GF-D8 (cell line): ENCODE data around the gene EPS8L1.

ENCODE experiments used
- DNase-seq: peaks from one replicate; lab custom pipeline; 2025; lab: John Stamatoyannopoulos, UW

The EPS8L1 gene

DNA sequence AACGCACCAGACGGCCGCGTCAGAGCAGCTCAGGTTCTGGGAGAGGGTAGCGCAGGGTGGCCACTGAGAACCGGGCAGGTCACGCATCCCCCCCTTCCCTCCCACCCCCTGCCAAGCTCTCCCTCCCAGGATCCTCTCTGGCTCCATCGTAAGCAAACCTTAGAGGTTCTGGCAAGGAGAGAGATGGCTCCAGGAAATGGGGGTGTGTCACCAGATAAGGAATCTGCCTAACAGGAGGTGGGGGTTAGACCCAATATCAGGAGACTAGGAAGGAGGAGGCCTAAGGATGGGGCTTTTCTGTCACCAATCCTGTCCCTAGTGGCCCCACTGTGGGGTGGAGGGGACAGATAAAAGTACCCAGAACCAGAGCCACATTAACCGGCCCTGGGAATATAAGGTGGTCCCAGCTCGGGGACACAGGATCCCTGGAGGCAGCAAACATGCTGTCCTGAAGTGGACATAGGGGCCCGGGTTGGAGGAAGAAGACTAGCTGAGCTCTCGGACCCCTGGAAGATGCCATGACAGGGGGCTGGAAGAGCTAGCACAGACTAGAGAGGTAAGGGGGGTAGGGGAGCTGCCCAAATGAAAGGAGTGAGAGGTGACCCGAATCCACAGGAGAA, 39.9 kb downstream of the EPS8L1 start:
- no peak for DNase-seq

GRCh38 chr19:55116232-55116858, 40.7 kb downstream of the EPS8L1 start:
- peak; percentile 24 for DNase-seq

- DNase-seq = no peak
Measured at GRCh38 chr19:55116859-55117662, 41.4 kb downstream of the EPS8L1 start, which contains the start of gene PPP1R12C. TSS of gene PPP1R12C (minus strand) at chr19:55117637. CDS start at chr19:55117543, 94 bp downstream.

DNA sequence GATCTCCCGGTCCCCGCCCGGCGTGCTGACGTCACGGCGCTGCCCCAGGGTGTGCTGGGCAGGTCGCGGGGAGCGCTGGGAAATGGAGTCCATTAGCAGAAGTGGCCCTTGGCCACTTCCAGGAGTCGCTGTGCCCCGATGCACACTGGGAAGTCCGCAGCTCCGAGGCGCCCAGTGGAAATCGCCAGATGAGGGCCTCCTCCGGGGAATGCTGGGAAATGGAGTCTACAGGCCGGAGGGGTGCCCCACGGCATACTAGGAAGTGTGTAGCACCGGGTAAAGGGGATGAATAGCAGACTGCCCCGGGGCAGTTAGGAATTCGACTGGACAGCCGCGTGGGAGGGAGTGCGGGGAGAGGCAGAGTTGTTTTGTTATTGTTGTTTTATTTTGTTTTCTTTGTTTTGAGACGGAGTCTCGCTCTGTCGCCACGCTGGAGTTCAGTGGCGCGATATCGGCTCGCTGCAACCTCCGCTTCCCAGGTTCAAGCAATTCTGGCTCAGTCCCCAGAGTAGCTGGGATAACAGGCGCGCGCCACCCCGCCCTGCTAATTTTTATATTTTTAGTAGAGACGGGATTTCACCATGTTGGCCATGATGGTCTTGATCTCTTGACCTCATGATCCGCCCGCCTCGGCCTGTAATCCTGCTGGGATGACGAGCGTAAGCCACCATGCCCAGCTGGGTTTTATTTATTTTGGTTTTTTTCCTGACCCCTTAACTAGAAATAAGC, 42.2 kb downstream of the EPS8L1 start:
- DNase-seq = peak; percentile 93

DNA sequence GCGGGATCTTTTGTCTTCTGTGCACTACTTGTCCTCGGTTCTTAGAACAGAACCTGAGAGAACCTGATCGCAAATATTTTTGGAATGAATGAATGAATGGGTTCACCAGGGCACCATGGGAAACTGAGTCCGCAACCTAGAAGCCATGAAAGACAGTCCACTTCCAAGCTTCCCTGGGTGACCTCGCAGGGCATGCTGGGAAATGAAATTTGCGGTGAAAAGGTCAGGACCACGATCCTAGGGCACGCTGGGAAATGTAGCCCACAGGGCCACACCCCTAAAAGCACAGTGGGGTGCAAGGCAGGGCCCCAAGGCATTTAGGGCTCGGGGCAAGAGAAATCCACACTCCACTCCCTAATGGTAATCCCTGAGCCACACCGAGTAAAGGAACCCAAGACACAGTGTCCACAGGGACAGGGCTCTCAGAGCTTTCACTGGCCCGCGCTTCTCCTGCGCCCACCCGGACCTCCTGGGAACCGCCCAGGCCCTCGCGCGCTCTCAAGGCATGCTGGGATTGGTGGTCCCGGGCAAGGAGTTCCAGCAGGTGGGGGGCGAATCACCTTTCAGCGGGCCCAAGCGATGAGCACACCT, 42.8 kb downstream of the EPS8L1 start:
- no peak for DNase-seq

DNA sequence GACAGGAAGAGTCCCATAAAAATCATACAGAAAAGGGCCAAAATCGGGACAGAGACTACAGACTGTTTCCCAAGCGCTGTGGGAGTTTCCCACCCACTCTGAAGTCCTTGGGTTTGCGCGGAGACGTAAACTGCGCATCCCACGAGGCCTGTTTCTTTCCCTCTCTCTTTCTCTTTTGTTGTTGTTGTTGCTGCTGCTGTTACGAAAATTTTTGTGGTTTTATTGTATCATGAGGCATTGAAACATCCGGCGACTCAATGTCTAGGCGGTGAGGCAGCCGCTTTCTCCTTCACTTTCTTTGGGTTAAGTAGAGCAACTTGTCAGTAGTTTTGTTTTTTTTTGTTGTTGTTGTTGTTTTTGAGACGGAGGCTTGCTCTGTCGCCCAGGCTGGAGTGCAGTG, 43.4 kb downstream of the EPS8L1 start:
- DNase-seq = no peak

- no peak for DNase-seq
Measured at GRCh38 chr19:55131421-55131820, 55.8 kb downstream of the EPS8L1 start.

DNA sequence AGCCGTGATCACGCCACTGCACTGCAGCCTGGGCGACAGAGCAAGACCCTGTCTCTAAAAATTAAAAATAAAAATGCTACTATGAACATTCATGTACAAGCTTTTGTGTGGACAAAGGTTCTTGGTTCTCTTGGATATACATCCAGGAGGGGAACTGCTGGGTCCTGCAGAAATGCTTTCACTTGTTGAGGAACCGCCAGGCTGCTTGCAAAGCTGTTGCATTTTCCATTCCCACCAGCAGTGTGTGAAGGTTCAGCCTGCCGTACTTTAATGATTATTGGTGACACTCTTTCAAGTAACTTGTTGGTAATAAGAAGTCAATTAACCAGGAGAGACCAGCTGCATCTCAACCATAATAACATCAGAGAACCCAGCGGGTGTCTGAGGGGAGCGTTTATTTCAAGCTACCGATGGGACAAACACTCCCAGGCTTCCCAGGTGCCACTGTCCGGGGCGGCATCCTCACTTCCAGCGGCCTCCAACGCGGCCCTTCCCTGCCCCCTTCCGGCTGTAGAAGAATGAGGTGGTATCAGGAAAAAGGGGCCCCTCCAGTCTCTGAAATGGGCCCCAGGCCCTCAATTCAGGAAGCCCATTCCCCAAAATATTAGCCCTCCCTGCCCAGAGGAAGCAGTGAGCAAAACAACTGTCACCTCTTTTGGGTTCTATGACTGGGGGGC, 56.9 kb downstream of the EPS8L1 start:
- no peak for DNase-seq

DNA sequence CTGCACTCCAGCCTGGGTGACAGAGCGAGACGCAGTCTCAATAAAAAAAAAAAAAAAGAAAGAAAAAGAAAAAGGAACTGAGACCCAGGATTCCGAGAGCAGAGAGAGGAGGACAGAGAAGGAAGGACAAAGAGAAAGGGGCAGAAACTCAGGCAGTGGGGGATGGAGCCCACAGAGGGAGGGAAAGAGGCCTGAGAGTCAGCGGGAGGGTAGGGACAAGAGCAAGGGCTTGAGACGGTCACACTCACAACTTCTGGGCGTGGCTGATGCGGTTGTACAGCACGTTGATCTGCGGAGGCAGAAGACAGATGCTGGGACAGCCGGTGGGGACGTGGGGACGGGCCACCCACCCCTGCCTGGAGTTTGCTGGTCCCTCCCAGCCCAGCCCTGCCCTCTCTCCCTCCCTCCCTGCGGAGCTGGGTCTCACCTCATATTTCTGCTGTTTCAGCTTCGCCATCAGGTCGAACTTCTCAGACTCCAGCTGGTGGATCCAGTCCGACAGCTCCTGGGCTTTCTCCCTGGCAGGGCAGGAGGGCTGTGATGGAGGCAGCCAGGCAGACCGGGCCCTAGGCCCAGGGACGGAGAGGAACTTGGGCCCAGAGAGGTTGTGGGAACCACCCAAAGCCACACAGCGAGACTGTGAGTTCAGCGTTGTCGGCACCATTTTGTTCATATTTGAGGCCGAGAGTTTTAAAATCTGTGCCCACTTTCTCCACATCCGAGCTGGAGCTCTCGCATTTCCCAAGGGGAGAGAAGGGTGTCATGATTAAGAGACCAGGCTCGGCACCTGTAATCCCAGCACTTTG, 58.2 kb downstream of the EPS8L1 start:
- no peak for DNase-seq

DNA sequence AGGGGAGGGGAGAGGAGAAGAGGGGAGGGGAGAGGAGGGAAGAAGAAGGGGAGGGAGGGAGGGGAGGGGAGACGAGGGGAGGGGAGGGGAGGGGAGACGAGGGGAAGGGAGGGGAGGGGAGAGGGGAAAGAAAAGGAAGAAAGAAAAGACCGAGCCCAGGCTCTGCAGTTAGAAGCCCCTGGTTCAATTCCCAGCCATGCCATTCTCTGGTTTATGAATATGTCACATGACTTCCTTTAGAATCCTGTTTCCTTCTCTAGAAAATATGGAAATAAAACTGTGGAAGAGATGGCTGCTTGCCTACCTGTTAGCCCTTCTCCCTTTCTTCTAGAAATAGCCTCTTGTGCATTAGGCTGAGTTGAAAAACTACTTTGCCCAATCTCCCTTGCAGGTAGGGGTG, 59.1 kb downstream of the EPS8L1 start:
- DNase-seq = no peak

DNA sequence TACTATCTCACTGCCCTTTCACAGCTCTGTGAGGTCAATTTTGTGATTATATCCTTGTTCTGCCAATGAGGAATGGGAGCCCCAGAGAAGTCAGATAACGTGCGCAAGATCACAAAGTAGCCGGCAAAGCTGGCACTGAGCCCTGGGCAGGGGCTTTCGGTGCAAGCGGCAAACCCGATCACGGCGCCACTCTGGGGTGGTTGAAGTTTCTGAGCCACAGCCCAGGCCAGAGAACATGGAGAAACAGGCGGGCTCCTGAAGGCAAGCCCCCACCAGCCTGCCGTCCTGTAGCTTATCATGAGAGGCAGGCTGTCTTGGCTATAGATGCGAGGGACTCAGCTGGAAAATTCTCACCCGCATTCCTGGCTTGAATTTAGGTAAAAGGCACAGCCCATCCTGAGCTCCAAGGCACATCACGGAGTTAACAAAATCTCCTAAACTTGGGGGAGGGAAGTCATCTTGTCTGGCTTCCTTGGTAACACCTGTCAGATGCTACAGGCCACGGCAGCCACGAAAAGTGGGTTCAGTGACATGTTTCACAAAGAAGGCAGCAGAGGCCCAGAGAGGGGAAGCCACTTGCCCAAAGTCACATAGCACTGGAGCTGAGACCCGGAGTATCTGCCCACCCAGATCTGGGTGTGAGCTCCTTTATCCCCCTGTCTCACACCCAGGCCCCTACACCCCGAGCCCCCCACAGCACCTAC, 60.9 kb downstream of the EPS8L1 start:
- no peak for DNase-seq
